ENCODE results near the gene ACTG1. TPM values are rescaled to one million over a fixed set of nuclear protein-coding genes. Genes with fewer than 3 reads are reported as not detected.

Gene ACTG1
- total RNA-seq, 4 donors from 2014 or later = 1,023 to 5,472 (median 2,159) TPM

DNA sequence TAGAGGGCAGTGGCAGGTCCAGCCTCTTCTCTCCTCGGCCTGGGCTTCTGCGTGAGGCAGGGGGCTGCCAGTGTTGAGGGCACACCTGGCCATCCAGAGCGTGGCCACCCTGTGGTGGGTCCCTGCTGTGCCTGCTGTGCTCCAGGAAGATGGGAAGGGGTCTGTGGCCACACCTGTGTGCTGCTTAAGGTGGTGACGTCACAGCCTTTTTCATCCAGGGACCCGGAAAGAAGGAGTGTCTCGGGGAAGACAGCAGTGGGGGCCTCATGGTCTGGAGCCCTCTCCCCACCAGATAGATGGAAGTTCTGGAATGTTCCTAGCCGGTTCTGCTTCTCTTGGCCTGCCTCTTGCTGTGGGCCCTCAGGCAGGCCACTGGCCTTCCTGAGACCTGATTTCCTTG is 36.5 kb downstream of the ACTG1 start:
- no peak overlapping the region for H3K27ac ChIP-seq
- H3K27me3 ChIP-seq = no peaks in the 10 kb centered on the region
- intact Hi-C loops (cut with DNase I; ENCODE audit: low total_unique reads) = no loop called here
- H3K4me3 ChIP-seq = no peak overlapping the region
- no peaks in the 10 kb centered on the region for H3K9me3 ChIP-seq
- peaks cover 0 to 5% of the 10 kb centered on the region in 2 donors for H3K4me1 ChIP-seq
- no peaks in the 10 kb centered on the region for H3K36me3 ChIP-seq
- no peak for DNase-seq
- TF ChIP-seq, protein P1, sequence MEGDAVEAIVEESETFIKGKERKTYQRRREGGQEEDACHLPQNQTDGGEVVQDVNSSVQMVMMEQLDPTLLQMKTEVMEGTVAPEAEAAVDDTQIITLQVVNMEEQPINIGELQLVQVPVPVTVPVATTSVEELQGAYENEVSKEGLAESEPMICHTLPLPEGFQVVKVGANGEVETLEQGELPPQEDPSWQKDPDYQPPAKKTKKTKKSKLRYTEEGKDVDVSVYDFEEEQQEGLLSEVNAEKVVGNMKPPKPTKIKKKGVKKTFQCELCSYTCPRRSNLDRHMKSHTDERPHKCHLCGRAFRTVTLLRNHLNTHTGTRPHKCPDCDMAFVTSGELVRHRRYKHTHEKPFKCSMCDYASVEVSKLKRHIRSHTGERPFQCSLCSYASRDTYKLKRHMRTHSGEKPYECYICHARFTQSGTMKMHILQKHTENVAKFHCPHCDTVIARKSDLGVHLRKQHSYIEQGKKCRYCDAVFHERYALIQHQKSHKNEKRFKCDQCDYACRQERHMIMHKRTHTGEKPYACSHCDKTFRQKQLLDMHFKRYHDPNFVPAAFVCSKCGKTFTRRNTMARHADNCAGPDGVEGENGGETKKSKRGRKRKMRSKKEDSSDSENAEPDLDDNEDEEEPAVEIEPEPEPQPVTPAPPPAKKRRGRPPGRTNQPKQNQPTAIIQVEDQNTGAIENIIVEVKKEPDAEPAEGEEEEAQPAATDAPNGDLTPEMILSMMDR (IDR thresholded peaks at IDR 0.05) = no peak
- TF ChIP-seq POLR2A (IDR thresholded peaks at IDR 0.05) = no peak

DNA sequence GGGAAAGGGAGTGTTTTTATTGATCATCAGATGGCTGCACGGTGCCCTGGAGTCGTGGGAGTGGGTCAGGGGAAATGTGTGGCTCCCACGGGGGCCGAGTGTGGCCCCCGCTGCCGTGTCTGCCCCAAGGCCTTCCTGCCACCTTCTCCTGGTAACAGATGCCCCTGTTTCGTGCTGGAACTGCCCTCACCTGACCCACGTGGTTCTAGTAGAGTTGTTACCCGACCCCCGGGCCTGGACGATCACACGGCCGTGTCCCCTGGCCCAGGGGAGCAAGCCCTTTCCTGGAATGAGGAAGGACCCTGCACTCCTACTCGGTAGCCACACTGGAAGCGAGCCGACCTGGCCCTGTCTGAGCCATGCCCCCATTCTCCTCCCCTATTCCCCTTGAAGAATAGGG is 37.6 kb downstream of the ACTG1 start:
- Histone ChIP-seq H3K36me3 (no peaks in the 10 kb centered on the region), H3K27ac (no peak overlapping the region), H3K4me1 (no peaks in the 10 kb centered on the region), H3K27me3 (no peaks in the 10 kb centered on the region), H3K9me3 (no peaks in the 10 kb centered on the region), H3K4me3 (no peak overlapping the region)
- TF ChIP-seq POLR2A (IDR thresholded peaks at IDR 0.05) = no peak
- TF ChIP-seq, protein P1 (IDR thresholded peaks at IDR 0.05) = no peak
- intact Hi-C loops (cut with DNase I; ENCODE audit: low total_unique reads) = no loop called here
- DNase-seq = no peak

DNA sequence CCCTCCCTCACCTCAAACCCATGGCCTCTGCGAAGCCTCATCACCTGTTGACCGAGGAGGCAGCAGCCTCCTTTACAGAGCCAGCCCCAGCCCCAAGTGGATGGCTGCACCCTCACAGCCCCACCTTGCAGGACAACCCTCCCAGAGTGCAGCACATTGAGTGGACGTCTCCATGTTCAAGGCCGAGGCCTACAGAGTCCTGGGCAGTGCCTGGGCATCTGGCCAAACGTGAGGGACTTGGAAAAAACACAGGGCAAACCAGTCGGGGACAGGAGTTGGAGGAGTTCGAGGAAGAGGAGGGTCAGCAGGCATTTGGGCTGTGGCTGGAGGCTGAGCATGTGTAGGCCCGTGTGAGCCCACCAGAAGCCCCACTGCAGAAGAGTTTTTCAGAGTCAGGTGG is 39.6 kb downstream of the ACTG1 start:
- no peak overlapping the region for H3K4me3 ChIP-seq
- no peak overlapping the region for H3K27ac ChIP-seq
- DNase-seq = no peak
- no peaks in the 10 kb centered on the region for H3K4me1 ChIP-seq
- no peak for TF ChIP-seq POLR2A (IDR thresholded peaks at IDR 0.05)
- TF ChIP-seq, protein P1 (IDR thresholded peaks at IDR 0.05) = no peak
- intact Hi-C loops (cut with DNase I; ENCODE audit: low total_unique reads) = no loop called here
- H3K9me3 ChIP-seq = no peaks in the 10 kb centered on the region
- H3K27me3 ChIP-seq = no peaks in the 10 kb centered on the region
- H3K36me3 ChIP-seq = no peaks in the 10 kb centered on the region

DNA sequence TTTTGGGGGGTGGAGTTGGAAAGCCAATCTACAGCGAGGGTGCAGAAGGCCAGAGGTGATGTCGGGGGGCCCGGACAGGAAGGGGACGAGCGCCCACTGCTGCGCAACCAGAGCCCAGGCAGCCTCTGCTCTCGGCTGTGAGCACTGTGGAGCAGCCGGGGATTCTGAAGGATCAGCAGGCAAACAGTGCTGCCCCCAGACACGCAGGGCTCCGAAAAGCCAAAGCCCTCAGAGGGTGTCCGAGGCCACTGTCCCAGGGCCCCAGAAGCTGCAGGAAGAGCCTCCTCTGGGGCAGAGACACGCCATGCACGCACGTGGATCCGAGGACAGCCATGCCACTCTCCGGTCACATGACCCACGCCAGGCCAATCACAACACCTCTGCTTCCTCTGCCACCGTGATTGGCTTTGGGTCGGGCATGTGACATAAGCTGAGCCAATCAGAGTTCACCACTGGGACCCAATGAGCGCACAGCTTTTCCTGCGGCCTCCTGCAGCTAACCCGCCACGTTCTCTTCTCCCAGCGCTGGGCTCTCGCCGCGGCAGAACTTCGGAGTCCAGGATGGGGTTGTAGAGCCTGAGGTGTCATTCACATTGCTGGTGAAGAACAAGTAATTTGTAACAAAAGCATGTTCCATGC is 40.7 kb downstream of the ACTG1 start:
- Histone ChIP-seq H3K36me3 (no peaks in the 10 kb centered on the region), H3K4me3 (peak overlapping the region; percentile 16 to 20), H3K9me3 (no peaks in the 10 kb centered on the region), H3K27ac (peak overlapping the region; percentile 33 to 52), H3K4me1 (no peaks in the 10 kb centered on the region), H3K27me3 (no peaks in the 10 kb centered on the region)
- TF ChIP-seq, protein P1 (IDR thresholded peaks at IDR 0.05) = peak; percentile 73 to 83 (median 78)
- TF ChIP-seq POLR2A (IDR thresholded peaks at IDR 0.05) = peak in 1 of 2 donors; percentile 26
- DNase-seq = peak; percentile 88 to 93
- intact Hi-C loops (cut with DNase I; ENCODE audit: low total_unique reads) = no loop called here

GRCh38 chr17:81470944-81471817 is 41.4 kb downstream of the ACTG1 start:
- peak overlapping the region; percentile 33 to 52 for H3K27ac ChIP-seq
- no peak for DNase-seq
- H3K27me3 ChIP-seq = no peaks in the 10 kb centered on the region
- no peak overlapping the region for H3K4me3 ChIP-seq
- H3K9me3 ChIP-seq = no peaks in the 10 kb centered on the region
- TF ChIP-seq, protein P1 (IDR thresholded peaks at IDR 0.05) = no peak
- no peak for TF ChIP-seq POLR2A (IDR thresholded peaks at IDR 0.05)
- no peaks in the 10 kb centered on the region for H3K4me1 ChIP-seq
- no peaks in the 10 kb centered on the region for H3K36me3 ChIP-seq
- intact Hi-C loops (cut with DNase I; ENCODE audit: low total_unique reads) = no loop called here

All from uterus (tissue), 4 donors.